ENCODE results near the gene KPNA3.

The KPNA3 gene

DNA sequence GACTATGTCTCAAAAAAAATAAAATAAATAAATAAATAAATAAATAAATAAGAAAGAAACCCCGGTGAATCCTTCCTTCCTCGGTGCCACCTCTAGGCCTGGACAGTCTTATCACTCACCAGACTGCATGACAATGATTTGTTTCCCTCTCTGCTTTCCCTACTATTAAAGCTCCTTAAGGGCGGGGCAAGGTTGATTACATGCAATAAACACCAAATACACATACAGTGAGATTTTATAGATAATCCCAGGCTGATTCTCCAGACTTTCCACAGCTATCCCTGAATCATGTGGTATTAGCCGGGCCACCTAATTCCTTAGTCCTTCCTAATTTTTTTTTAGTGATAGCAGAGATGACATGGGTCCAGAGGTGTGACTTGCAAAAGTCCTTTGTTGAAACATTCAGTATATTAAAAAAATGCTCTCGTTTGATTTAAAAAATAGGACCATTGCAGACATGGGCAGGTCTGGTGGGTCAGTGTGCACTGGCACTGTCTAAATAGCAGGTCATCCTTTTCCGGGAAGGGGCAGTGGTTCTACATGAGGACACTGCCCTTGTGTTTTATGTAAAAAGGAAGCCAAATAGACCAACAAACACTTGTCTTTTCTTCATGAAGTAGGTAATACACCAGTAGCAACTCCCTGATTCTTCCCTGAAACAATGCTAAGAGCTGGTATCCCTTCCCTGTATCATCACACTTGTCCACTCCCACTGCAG, 115.7 kb downstream of the KPNA3 start:
- Histone ChIP-seq H3K79me1 (replicated peaks; ENCODE audit: low read length, poor library complexity, severe bottlenecking) (peaks cover 37% of the 10 kb centered on the region), H3K9me3 (ENCODE audit: control insufficient read depth, low read length) (no peaks in the 10 kb centered on the region), H4K8ac (ENCODE audit: low read length) (peak overlapping the region; percentile 51), H2AFZ (ENCODE audit: low read depth, low read length) (no peak overlapping the region), H3K4ac (ENCODE audit: low read depth in 1 of 2, low read length in 2 of 2) (no peak overlapping the region), H3K18ac (ENCODE audit: low read depth in 1 of 2, low read length in 2 of 2) (no peak overlapping the region), H3K9ac (ENCODE audit: low read length) (no peak overlapping the region), H3K27me3 (ENCODE audit: control insufficient read depth in 1 of 2, insufficient read depth in 1 of 2, low read length in 2 of 2) (no peaks in the 10 kb centered on the region), H4K91ac (ENCODE audit: low read length) (no peak overlapping the region), H2BK15ac (ENCODE audit: low read depth, poor library complexity, severe bottlenecking) (no peak overlapping the region), H2BK12ac (ENCODE audit: low read length in 2 of 2) (no peak overlapping the region), H3K4me1 (ENCODE audit: control insufficient read depth, insufficient read depth, low read depth, low read length) (no peaks in the 10 kb centered on the region), H2AK5ac (ENCODE audit: low read length, severe bottlenecking) (no peak overlapping the region), H3K36me3 (ENCODE audit: control insufficient read depth in 1 of 2, insufficient read depth in 2 of 2, low read depth in 1 of 2, low read length in 2 of 2) (peaks cover 7 to 13% of the 10 kb centered on the region in 2 experiments), H3K4me3 (ENCODE audit: insufficient read depth in 1 of 2, low read depth in 1 of 2, low read length in 2 of 2) (no peak overlapping the region), H3K4me2 (ENCODE audit: low read length, poor library complexity, severe bottlenecking) (no peak overlapping the region), H3K27ac (ENCODE audit: low read length, poor library complexity, severe bottlenecking) (no peak overlapping the region), H3K14ac (ENCODE audit: low read length in 2 of 2) (no peak overlapping the region), H2BK120ac (ENCODE audit: low read depth, low read length) (no peak overlapping the region), H3K23ac (ENCODE audit: low read length in 2 of 2) (no peak overlapping the region), H2BK5ac (ENCODE audit: low read depth, low read length, poor library complexity, severe bottlenecking) (no peak overlapping the region)
- 92% methylated on average over 5 of the region's 6 CpGs for WGBS
- DNase-seq, result no peak

DNA sequence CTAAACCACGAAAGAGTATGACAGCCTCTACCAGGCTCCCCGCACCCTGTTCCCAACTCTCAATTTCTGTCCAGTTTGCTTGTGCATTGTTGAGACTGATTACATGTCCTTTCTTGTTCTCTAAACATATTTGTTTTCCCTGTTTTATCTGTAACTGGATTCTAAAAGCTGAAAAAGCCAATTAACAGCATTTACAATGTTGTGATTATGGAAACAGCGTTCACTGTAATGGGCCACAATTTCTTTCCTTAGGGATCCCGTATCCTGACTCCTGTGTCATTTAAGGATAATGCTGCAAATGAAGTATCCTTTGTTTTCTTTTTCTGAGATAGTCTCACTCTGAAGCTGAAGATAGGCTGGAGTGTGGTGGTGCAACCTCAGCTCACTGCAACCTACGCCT, 121.7 kb downstream of the KPNA3 start:
- H2AFZ ChIP-seq (ENCODE audit: low read depth, low read length), result no peak overlapping the region
- no peak overlapping the region for H2BK15ac ChIP-seq (ENCODE audit: low read depth, poor library complexity, severe bottlenecking)
- H3K18ac ChIP-seq (ENCODE audit: low read depth in 1 of 2, low read length in 2 of 2), result no peak overlapping the region
- H2BK120ac ChIP-seq (ENCODE audit: low read depth, low read length), result no peak overlapping the region
- no peak overlapping the region for H4K91ac ChIP-seq (ENCODE audit: low read length)
- H3K9ac ChIP-seq (ENCODE audit: low read length), result no peak overlapping the region
- H2BK12ac ChIP-seq (ENCODE audit: low read length in 2 of 2), result no peak overlapping the region
- H3K79me1 ChIP-seq (replicated peaks; ENCODE audit: low read length, poor library complexity, severe bottlenecking), result peaks cover 35% of the 10 kb centered on the region
- DNase-seq, result no peak
- no peak overlapping the region for H3K14ac ChIP-seq (ENCODE audit: low read length in 2 of 2)
- no peak overlapping the region for H3K4me3 ChIP-seq (ENCODE audit: insufficient read depth in 1 of 2, low read depth in 1 of 2, low read length in 2 of 2)
- WGBS, result 90% methylated on average over 4 of the region's 5 CpGs
- H3K9me3 ChIP-seq (ENCODE audit: control insufficient read depth, low read length), result no peaks in the 10 kb centered on the region
- no peak overlapping the region for H2BK5ac ChIP-seq (ENCODE audit: low read depth, low read length, poor library complexity, severe bottlenecking)
- H3K27ac ChIP-seq (ENCODE audit: low read length, poor library complexity, severe bottlenecking), result no peak overlapping the region
- no peak overlapping the region for H3K4ac ChIP-seq (ENCODE audit: low read depth in 1 of 2, low read length in 2 of 2)
- H3K27me3 ChIP-seq (ENCODE audit: control insufficient read depth in 1 of 2, insufficient read depth in 1 of 2, low read length in 2 of 2), result no peaks in the 10 kb centered on the region
- no peak overlapping the region for H4K8ac ChIP-seq (ENCODE audit: low read length)
- no peak overlapping the region for H3K4me2 ChIP-seq (ENCODE audit: low read length, poor library complexity, severe bottlenecking)
- H3K36me3 ChIP-seq (ENCODE audit: control insufficient read depth in 1 of 2, insufficient read depth in 2 of 2, low read depth in 1 of 2, low read length in 2 of 2), result peaks cover 10 to 17% of the 10 kb centered on the region in 2 experiments
- no peak overlapping the region for H3K23ac ChIP-seq (ENCODE audit: low read length in 2 of 2)
- peaks cover 4% of the 10 kb centered on the region for H3K4me1 ChIP-seq (ENCODE audit: control insufficient read depth, insufficient read depth, low read depth, low read length)
- H2AK5ac ChIP-seq (ENCODE audit: low read length, severe bottlenecking), result no peak overlapping the region

DNA sequence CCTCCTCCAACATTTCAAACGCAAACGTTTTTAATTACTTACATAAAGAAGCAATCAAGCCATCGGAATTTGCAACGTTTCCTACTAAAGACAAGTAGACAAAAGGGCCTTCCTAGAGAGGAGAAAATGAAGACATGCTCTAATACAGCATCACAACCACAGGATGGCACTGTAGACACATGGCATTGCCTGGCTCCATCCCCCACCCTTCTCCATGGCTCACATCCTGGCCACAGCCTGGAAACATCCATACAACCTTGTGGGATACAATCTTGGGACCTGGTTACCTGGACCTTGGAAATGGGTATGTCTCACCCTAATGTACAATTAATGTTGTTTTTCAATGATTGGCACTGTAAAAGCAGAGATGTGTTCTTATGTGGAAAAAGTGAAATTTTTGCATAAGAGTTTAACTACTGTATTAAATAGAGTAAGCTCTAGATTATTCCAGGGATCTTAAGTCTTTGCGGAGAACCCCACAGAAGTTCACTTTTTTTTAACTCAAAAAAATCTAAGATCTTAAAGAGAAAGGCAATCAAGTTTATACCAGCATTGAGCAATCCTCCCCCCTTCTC, 122.7 kb downstream of the KPNA3 start:
- Histone ChIP-seq H3K27me3 (ENCODE audit: control insufficient read depth in 1 of 2, insufficient read depth in 1 of 2, low read length in 2 of 2) (no peaks in the 10 kb centered on the region), H2BK12ac (ENCODE audit: low read length in 2 of 2) (no peak overlapping the region), H3K9me3 (ENCODE audit: control insufficient read depth, low read length) (no peaks in the 10 kb centered on the region), H3K36me3 (ENCODE audit: control insufficient read depth in 1 of 2, insufficient read depth in 2 of 2, low read depth in 1 of 2, low read length in 2 of 2) (peaks cover 16 to 17% of the 10 kb centered on the region in 2 experiments), H2AK5ac (ENCODE audit: low read length, severe bottlenecking) (no peak overlapping the region), H3K79me1 (replicated peaks; ENCODE audit: low read length, poor library complexity, severe bottlenecking) (peaks cover 31% of the 10 kb centered on the region), H3K4me2 (ENCODE audit: low read length, poor library complexity, severe bottlenecking) (no peak overlapping the region), H3K4me3 (ENCODE audit: insufficient read depth in 1 of 2, low read depth in 1 of 2, low read length in 2 of 2) (no peak overlapping the region), H2BK120ac (ENCODE audit: low read depth, low read length) (no peak overlapping the region), H2BK15ac (ENCODE audit: low read depth, poor library complexity, severe bottlenecking) (no peak overlapping the region), H3K4ac (ENCODE audit: low read depth in 1 of 2, low read length in 2 of 2) (no peak overlapping the region), H2BK5ac (ENCODE audit: low read depth, low read length, poor library complexity, severe bottlenecking) (no peak overlapping the region), H2AFZ (ENCODE audit: low read depth, low read length) (no peak overlapping the region), H3K4me1 (ENCODE audit: control insufficient read depth, insufficient read depth, low read depth, low read length) (peaks cover 4% of the 10 kb centered on the region), H4K8ac (ENCODE audit: low read length) (no peak overlapping the region), H3K23ac (ENCODE audit: low read length in 2 of 2) (no peak overlapping the region), H3K18ac (ENCODE audit: low read depth in 1 of 2, low read length in 2 of 2) (no peak overlapping the region), H4K91ac (ENCODE audit: low read length) (no peak overlapping the region), H3K14ac (ENCODE audit: low read length in 2 of 2) (no peak overlapping the region), H3K9ac (ENCODE audit: low read length) (peak overlapping the region; percentile 11), H3K27ac (ENCODE audit: low read length, poor library complexity, severe bottlenecking) (no peak overlapping the region)
- WGBS, result 66% methylated on average over 4 of the region's 5 CpGs
- DNase-seq, result peak; percentile 82

DNA sequence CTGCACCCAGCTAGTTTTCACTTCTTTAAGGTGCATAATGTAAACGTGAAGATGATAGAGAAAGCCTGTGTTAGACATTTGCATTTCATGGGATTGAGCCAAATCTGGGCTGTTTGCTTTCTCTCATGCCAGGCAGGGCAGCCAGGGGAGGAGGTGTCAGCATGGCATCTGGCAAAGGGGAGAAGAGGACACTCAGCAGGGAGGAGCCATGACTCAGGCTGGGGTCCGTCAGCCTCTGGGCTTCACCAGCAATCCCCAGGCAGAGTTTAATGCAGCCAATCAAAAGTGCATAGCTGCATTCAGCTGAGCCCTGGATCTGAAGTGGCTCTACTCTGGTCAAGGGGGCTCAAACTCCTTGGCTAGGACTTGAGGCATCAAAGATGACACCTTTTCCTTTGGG, 124.7 kb downstream of the KPNA3 start:
- H2BK12ac ChIP-seq (ENCODE audit: low read length in 2 of 2), result no peak overlapping the region
- no peak overlapping the region for H2AK5ac ChIP-seq (ENCODE audit: low read length, severe bottlenecking)
- H4K8ac ChIP-seq (ENCODE audit: low read length), result no peak overlapping the region
- H2BK5ac ChIP-seq (ENCODE audit: low read depth, low read length, poor library complexity, severe bottlenecking), result no peak overlapping the region
- H3K4me2 ChIP-seq (ENCODE audit: low read length, poor library complexity, severe bottlenecking), result no peak overlapping the region
- peaks cover 33% of the 10 kb centered on the region for H3K79me1 ChIP-seq (replicated peaks; ENCODE audit: low read length, poor library complexity, severe bottlenecking)
- no peak overlapping the region for H3K23ac ChIP-seq (ENCODE audit: low read length in 2 of 2)
- no peak overlapping the region for H4K91ac ChIP-seq (ENCODE audit: low read length)
- no peak overlapping the region for H2BK120ac ChIP-seq (ENCODE audit: low read depth, low read length)
- peaks cover 4% of the 10 kb centered on the region for H3K4me1 ChIP-seq (ENCODE audit: control insufficient read depth, insufficient read depth, low read depth, low read length)
- no peak overlapping the region for H3K14ac ChIP-seq (ENCODE audit: low read length in 2 of 2)
- no peaks in the 10 kb centered on the region for H3K27me3 ChIP-seq (ENCODE audit: control insufficient read depth in 1 of 2, insufficient read depth in 1 of 2, low read length in 2 of 2)
- no peak for DNase-seq
- no peak overlapping the region for H3K4me3 ChIP-seq (ENCODE audit: insufficient read depth in 1 of 2, low read depth in 1 of 2, low read length in 2 of 2)
- no peak overlapping the region for H3K4ac ChIP-seq (ENCODE audit: low read depth in 1 of 2, low read length in 2 of 2)
- H3K27ac ChIP-seq (ENCODE audit: low read length, poor library complexity, severe bottlenecking), result no peak overlapping the region
- H3K18ac ChIP-seq (ENCODE audit: low read depth in 1 of 2, low read length in 2 of 2), result no peak overlapping the region
- H3K9ac ChIP-seq (ENCODE audit: low read length), result peak overlapping the region; percentile 9
- no peaks in the 10 kb centered on the region for H3K9me3 ChIP-seq (ENCODE audit: control insufficient read depth, low read length)
- H3K36me3 ChIP-seq (ENCODE audit: control insufficient read depth in 1 of 2, insufficient read depth in 2 of 2, low read depth in 1 of 2, low read length in 2 of 2), result peaks cover 14 to 17% of the 10 kb centered on the region in 2 experiments
- 84% methylated on average over 2 of the region's 2 CpGs for WGBS
- H2BK15ac ChIP-seq (ENCODE audit: low read depth, poor library complexity, severe bottlenecking), result no peak overlapping the region
- no peak overlapping the region for H2AFZ ChIP-seq (ENCODE audit: low read depth, low read length)
